Measurements from ENCODE around the gene SLC29A3. TPM values are rescaled to one million over a fixed set of nuclear protein-coding genes. Genes with fewer than 3 reads are reported as not detected.

The SLC29A3 gene
- total RNA-seq, 2 experiments from 2014 or later = 2.5 to 3.0 TPM

DNA sequence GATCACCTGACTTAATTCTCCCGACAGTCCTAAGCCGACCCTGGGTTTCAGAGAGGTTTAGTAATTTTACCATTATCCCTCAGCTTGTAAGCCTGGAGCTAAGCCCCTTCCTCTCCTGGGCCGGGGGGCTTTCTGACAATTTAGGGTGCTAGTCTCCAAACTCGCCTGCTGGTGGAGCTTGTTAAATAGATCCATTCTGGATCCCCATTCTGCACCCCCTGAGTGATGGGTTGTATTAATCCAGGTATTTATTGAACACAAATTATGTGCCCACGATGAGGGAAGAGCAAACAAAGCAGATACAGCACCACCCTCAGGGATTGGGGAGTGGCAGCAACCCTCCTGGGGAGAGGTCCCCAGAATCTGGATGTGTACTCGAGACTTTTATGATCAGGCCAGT lies 1.3 kb upstream of the SLC29A3 start:
- no peaks in the 10 kb centered on the region for H3K9me3 Mint-ChIP-seq
- peaks cover 6% of the 10 kb centered on the region for H3K27me3 Mint-ChIP-seq
- ChIA-PET POLR2A (no interaction called here), CTCF (interaction anchor here (1.1 to 6.0 kb wide), 5 partner anchors 11 to 579 kb away, joined by 3 to 87 read pairs (median 4); no protein-coding TSS in a partner anchor)
- H3K4me1 Mint-ChIP-seq (ENCODE audit: low read depth) = peaks cover 21% of the 10 kb centered on the region
- H3K4me3 Mint-ChIP-seq = no peak overlapping the region
- no peak for DNase-seq
- H3K36me3 Mint-ChIP-seq = no peaks in the 10 kb centered on the region
- H3K27ac Mint-ChIP-seq = no peak overlapping the region
- intact Hi-C loops (cut with micrococcal nuclease) = loop anchor here (5.0 to 10.0 kb wide), 3 partner anchors 287 to 450 kb away; no protein-coding TSS in a partner anchor

DNA sequence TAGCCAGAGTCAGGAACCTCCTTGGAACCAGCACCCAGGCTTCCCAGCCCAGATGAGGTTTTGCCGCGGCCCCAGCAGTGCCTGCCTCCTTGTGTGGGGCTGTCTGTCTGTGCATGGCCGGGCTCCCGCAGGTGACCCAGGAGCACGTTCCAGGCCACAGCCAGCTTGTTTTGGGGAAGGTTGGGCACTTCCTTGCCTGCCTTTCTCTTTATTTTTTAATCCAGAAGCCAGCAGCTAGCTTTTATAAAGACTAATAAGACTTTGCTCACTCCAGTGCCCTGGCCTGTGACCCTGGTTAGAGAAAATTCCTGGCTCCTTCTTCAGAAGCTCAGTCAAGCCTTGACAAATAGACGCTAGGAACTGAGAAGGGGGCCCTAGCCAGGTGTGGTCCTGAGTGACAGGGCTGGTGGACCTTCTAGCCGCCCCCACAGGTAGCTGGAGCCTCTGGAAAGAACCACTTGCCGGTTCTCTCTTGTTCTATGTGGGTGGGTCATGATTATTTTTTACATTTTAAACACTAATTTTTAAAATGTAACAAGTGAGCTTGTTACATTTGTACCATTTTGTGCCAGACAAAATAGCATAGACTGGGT lies 837 bp downstream of the SLC29A3 start:
- intact Hi-C loops (cut with micrococcal nuclease) = loop anchor here (1.0 to 10.0 kb wide), 5 partner anchors 44 to 447 kb away; no protein-coding TSS in a partner anchor
- Mint-ChIP-seq H3K4me3 (peak overlapping the region; percentile 90), H3K9me3 (no peaks in the 10 kb centered on the region), H3K27me3 (no peaks in the 10 kb centered on the region), H3K27ac (peak overlapping the region; percentile 35), H3K4me1 (ENCODE audit: low read depth) (peaks cover 23% of the 10 kb centered on the region), H3K36me3 (peaks cover 11% of the 10 kb centered on the region)
- ChIA-PET POLR2A (interaction anchor here (1.2 to 1.5 kb wide), 3 partner anchors 57 to 454 kb away, joined by 3 to 5 read pairs (median 4); partner anchors contain the start of gene VSIR), CTCF (interaction anchor here (0.7 to 3.5 kb wide), 15 partner anchors 10 to 576 kb away, joined by 3 to 21 read pairs (median 5); partner anchors contain the start of gene PSAP)
- DNase-seq = no peak

DNA sequence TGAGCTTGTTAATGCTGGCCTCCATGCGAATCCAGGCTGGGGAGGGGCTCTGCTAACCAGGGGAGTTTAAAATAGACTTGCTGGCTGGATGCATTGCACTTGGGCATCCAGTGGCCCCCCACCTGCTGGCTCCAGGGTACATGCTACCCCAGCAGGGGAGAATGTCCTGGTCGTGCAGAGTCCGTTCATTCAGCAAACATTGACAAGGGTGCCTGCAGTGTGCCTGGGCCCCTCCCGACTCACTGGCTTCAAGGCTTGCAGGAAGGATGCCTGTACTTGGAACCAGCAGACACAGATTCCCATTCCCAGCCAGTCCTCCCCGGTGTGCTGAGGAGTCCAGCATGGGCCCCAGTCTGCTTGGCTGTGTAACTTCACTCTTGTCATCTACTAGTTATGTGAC lies 1.5 kb downstream of the SLC29A3 start:
- DNase-seq = no peak
- Mint-ChIP-seq H3K27ac (no peak overlapping the region), H3K9me3 (no peaks in the 10 kb centered on the region), H3K27me3 (no peaks in the 10 kb centered on the region), H3K4me1 (ENCODE audit: low read depth) (peaks cover 22% of the 10 kb centered on the region), H3K36me3 (peaks cover 11% of the 10 kb centered on the region), H3K4me3 (no peak overlapping the region)
- intact Hi-C loops (cut with micrococcal nuclease) = no loop called here
- POLR2A ChIA-PET = interaction anchor here (1.5 kb wide), 1 partner anchor 453 kb away, joined by 4 read pairs; the partner anchor contains the start of gene VSIR
- CTCF ChIA-PET = interaction anchor here (0.7 to 3.5 kb wide), 11 partner anchors 9 to 531 kb away, joined by 3 to 21 read pairs (median 8); partner anchors contain the start of gene PSAP

DNA sequence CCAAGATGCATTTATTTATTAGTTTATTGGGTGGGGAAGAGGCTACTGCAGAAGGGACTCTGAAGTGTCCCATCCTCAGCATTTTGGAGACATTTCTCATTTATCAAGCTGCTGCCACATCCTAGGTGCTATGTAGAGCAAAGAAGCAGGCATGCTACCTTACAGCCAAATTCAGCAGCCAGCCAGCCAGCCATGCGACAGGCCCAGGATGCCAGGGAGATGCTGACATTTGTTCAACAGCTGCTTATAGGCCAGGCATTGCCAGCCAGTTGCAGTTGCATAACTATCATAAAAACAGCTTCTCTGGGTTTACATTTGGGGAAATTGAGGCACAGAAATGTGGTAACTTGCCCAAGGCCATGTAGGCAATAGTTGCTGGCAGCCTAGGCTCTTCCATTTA lies 2.3 kb downstream of the SLC29A3 start:
- POLR2A ChIA-PET = no interaction called here
- peaks cover 11% of the 10 kb centered on the region for H3K36me3 Mint-ChIP-seq
- CTCF ChIA-PET = interaction anchor here (2.4 kb wide), 1 partner anchor 8 kb away, joined by 8 read pairs; no protein-coding TSS in a partner anchor
- H3K27me3 Mint-ChIP-seq = no peaks in the 10 kb centered on the region
- no peak for DNase-seq
- peaks cover 18% of the 10 kb centered on the region for H3K4me1 Mint-ChIP-seq (ENCODE audit: low read depth)
- H3K9me3 Mint-ChIP-seq = no peaks in the 10 kb centered on the region
- no peak overlapping the region for H3K4me3 Mint-ChIP-seq
- intact Hi-C loops (cut with micrococcal nuclease) = no loop called here
- H3K27ac Mint-ChIP-seq = no peak overlapping the region

DNA sequence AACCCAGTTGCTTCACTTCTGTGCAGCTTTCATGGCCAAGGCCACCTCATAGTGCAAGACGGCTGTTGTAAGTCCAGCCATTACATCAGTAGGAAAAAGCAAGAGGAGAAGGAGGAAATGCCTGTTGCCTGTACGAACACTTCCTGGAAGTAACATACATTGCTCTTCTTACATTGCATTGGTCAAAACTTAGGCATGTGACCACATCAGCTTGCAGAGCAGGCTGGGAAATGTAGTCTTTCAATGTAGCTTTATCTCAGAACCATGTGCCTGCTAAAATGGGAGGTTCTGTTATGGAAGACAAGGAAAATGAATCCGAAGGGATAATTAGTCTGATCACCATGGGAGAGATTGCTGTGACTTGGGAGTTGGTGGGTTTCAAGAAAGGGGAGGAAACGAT lies 4.3 kb downstream of the SLC29A3 start:
- Mint-ChIP-seq H3K4me1 (ENCODE audit: low read depth) (peaks cover 18% of the 10 kb centered on the region), H3K4me3 (no peak overlapping the region), H3K36me3 (peaks cover 14% of the 10 kb centered on the region), H3K27me3 (no peaks in the 10 kb centered on the region), H3K27ac (no peak overlapping the region), H3K9me3 (no peaks in the 10 kb centered on the region)
- no peak for DNase-seq
- POLR2A ChIA-PET = interaction anchor here (1.5 kb wide), 1 partner anchor 450 kb away, joined by 3 read pairs; the partner anchor contains the start of gene VSIR
- CTCF ChIA-PET = interaction anchor here (1.1 to 1.8 kb wide), 2 partner anchors 8 to 373 kb away, joined by 3 to 4 read pairs; no protein-coding TSS in a partner anchor
- intact Hi-C loops (cut with micrococcal nuclease) = no loop called here

DNA sequence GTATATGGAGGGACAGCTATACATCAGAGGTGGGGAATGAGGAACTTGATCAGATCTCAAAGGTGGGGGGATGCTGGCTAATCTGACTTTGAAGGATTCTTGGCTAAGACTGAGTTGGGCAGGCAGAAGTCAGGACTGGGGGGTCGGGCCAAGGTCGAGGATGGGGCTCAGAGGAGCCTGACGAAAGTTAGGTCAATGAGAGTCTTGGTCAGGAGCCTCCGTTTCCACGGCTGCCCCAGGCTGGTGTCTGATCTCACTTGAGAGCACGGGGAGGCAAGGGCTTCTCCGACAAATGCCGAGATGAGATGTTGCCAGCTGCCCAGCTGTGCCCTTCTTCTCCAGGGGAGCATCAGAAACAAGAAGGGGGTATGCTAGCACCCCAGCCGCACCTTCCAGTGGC lies 5.7 kb downstream of the SLC29A3 start:
- no peak overlapping the region for H3K4me3 Mint-ChIP-seq
- H3K27ac Mint-ChIP-seq = no peak overlapping the region
- no peak for DNase-seq
- no peaks in the 10 kb centered on the region for H3K27me3 Mint-ChIP-seq
- H3K36me3 Mint-ChIP-seq = peaks cover 14% of the 10 kb centered on the region
- no peaks in the 10 kb centered on the region for H3K9me3 Mint-ChIP-seq
- CTCF ChIA-PET = interaction anchor here (2.0 kb wide), 1 partner anchor 9 kb away, joined by 5 read pairs; no protein-coding TSS in a partner anchor
- intact Hi-C loops (cut with micrococcal nuclease) = no loop called here
- POLR2A ChIA-PET = no interaction called here
- H3K4me1 Mint-ChIP-seq (ENCODE audit: low read depth) = peaks cover 9% of the 10 kb centered on the region

DNA sequence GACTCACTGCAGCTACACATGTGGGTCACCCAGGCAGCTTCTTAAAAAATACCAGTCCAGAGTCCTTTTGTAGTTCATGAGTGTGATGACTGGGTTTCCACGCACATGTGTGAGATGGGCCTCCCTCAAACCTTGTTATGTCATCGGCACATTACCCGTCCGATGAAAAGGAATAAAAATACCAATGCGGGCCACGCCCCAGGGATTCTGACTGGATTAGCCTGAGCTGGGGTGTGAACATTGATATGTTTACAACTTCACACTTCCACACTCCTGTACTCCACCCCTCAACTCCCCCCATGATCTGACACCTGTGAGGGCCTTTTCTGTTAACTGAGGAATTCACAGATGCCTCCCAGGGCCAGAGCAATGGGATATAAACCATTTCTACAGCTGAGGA lies 6.2 kb downstream of the SLC29A3 start:
- DNase-seq = no peak
- POLR2A ChIA-PET = no interaction called here
- intact Hi-C loops (cut with micrococcal nuclease) = no loop called here
- H3K4me3 Mint-ChIP-seq = no peak overlapping the region
- peaks cover 4% of the 10 kb centered on the region for H3K4me1 Mint-ChIP-seq (ENCODE audit: low read depth)
- H3K36me3 Mint-ChIP-seq = peaks cover 14% of the 10 kb centered on the region
- no peaks in the 10 kb centered on the region for H3K27me3 Mint-ChIP-seq
- H3K27ac Mint-ChIP-seq = no peak overlapping the region
- CTCF ChIA-PET = interaction anchor here (2.0 kb wide), 1 partner anchor 9 kb away, joined by 5 read pairs; no protein-coding TSS in a partner anchor
- H3K9me3 Mint-ChIP-seq = no peaks in the 10 kb centered on the region

DNA sequence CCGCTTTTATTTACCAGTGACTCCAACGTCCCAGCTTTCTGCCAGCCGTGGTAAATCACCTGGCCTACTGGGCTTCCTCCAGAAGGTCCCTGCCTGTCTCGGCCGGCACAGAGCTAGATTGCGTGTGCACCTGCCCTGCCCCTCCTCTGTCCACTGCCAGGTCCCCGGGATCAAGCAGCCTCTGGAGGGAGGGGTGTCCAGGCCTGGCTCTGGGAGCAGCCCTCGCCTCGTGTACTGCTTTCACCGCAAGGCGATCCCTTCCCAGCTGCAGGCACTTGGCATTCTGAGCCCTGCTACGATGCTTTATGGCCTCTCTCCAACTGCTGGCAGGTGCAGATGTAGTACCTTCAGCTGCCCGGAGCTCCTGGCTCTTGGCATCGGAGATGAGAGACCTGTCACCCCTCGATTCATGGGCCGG lies 7.4 kb downstream of the SLC29A3 start:
- intact Hi-C loops (cut with micrococcal nuclease) = no loop called here
- Mint-ChIP-seq H3K4me1 (ENCODE audit: low read depth) (peaks cover 2% of the 10 kb centered on the region), H3K36me3 (peaks cover 14% of the 10 kb centered on the region), H3K27me3 (no peaks in the 10 kb centered on the region), H3K4me3 (no peak overlapping the region), H3K27ac (no peak overlapping the region), H3K9me3 (no peaks in the 10 kb centered on the region)
- no peak for DNase-seq
- ChIA-PET CTCF (interaction anchor here (2.0 kb wide), 1 partner anchor 10 kb away, joined by 5 read pairs; no protein-coding TSS in a partner anchor), POLR2A (interaction anchor here (0.7 kb wide), 1 partner anchor 428 kb away, joined by 3 read pairs; no protein-coding TSS in a partner anchor)

DNA sequence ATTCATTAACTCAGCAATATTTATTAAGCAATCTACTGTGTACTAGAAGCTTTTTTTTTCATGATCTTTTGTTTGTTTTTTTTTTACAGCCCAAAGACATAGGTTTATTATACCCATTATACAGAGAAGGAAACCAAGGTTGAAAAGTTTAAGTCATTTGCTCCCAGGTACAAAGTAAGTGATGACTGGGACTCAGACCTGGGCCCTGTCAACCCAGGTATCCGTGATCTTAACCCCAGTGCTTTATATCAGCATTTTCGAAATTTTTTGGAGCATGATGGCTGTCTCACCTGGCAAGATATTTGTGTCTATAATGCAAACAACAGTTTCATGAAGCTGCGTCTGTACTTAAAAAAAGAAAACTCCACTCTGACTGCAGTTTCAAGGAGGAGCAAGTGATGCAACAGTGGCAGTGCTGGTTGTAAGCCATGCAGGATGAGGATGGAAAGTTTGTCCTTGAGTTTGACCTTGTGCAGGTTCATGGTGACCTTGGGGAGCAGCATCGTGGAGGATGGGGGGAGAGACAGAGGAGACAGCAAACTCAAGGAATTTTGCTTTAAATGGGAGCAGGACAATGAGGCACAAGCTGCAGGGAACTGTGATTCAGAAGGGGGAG lies 11.8 kb downstream of the SLC29A3 start:
- H3K4me1 Mint-ChIP-seq (ENCODE audit: low read depth) = no peaks in the 10 kb centered on the region
- DNase-seq = no peak
- no peak overlapping the region for H3K4me3 Mint-ChIP-seq
- no peaks in the 10 kb centered on the region for H3K9me3 Mint-ChIP-seq
- H3K36me3 Mint-ChIP-seq = peaks cover 3% of the 10 kb centered on the region
- H3K27me3 Mint-ChIP-seq = no peaks in the 10 kb centered on the region
- H3K27ac Mint-ChIP-seq = no peak overlapping the region
- ChIA-PET CTCF (interaction anchor here (1.9 kb wide), 1 partner anchor 11 kb away, joined by 8 read pairs; the partner anchor contains the start of gene SLC29A3), POLR2A (no interaction called here)
- intact Hi-C loops (cut with micrococcal nuclease) = no loop called here

DNA sequence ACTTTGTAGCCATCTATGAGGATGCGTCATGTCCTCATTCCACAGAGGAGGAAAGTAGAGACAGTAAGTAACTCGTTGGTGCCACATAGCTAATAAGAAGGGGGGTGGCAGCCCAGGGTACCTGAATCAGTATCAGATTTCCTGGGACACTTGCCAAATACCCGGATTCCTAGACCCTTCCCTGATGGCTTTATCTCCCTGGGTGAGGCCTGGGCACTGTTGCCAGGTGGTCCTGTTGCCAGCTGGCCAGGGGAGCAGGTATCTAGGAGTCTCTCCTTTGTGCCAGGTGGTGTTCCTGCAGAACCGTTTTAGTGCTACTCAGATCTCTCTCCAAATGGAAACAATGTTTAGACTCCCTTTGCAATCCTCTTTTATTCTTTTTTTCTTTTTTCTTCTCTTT lies 12.7 kb downstream of the SLC29A3 start:
- Mint-ChIP-seq H3K4me3 (no peak overlapping the region), H3K36me3 (peaks cover 3% of the 10 kb centered on the region), H3K27me3 (no peaks in the 10 kb centered on the region), H3K27ac (no peak overlapping the region), H3K4me1 (ENCODE audit: low read depth) (no peaks in the 10 kb centered on the region), H3K9me3 (no peaks in the 10 kb centered on the region)
- no peak for DNase-seq
- ChIA-PET CTCF (interaction anchor here (2.1 kb wide), 1 partner anchor 12 kb away, joined by 5 read pairs; the partner anchor contains the start of gene SLC29A3), POLR2A (no interaction called here)
- intact Hi-C loops (cut with micrococcal nuclease) = no loop called here

DNA sequence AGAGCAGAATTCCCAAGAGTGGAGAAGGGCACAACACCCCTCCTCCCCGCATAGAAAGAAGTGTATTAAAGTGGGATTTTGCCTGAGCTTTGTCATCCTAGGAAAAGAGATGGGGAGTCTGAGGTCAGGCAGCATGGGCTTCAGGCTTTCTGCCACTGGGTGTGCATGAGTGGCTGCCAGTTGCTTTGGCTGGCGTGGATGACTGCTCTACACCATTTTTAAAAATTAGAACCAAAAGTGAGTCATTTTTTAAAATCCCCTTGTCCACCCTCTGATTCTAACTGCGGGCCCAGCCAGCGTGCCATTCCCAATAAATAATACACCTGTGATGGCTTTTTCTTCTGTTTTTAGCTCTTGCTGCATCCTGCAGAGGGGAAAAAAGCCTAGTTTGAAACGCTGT lies 13.4 kb downstream of the SLC29A3 start:
- H3K27me3 Mint-ChIP-seq = no peaks in the 10 kb centered on the region
- no peaks in the 10 kb centered on the region for H3K4me1 Mint-ChIP-seq (ENCODE audit: low read depth)
- H3K4me3 Mint-ChIP-seq = no peak overlapping the region
- CTCF ChIA-PET = interaction anchor here (0.7 to 2.1 kb wide), 4 partner anchors 12 to 238 kb away, joined by 3 to 5 read pairs (median 3); partner anchors contain the start of gene SLC29A3
- no peak for DNase-seq
- H3K9me3 Mint-ChIP-seq = no peaks in the 10 kb centered on the region
- H3K36me3 Mint-ChIP-seq = no peaks in the 10 kb centered on the region
- no peak overlapping the region for H3K27ac Mint-ChIP-seq
- POLR2A ChIA-PET = no interaction called here
- intact Hi-C loops (cut with micrococcal nuclease) = no loop called here

Data from activated CD4-positive, alpha-beta memory T cell treated with anti-CD3 and anti-CD28 coated beads for 36 hours (primary cell).